Type B pancreatic cell (in vitro differentiated cells): ENCODE data around the gene SH3GLB2. TPM values are rescaled to one million over a fixed set of nuclear protein-coding genes. Genes with fewer than 3 reads are reported as not detected.

ENCODE experiments used
- DNase-seq: peaks from one replicate; pipeline ENCODE4 v3.0.0; 2021; ENCODE audit warnings: mixed read lengths; ENCODE audit not compliant: unreplicated experiment; ENCODE audit errors: extremely low spot score
- H3K27ac Mint-ChIP-seq: 2 replicates; pipeline ENCODE4 v1.8.0; 2021; ENCODE audit warnings: mild to moderate bottlenecking, mixed read lengths
- H3K27me3 Mint-ChIP-seq: 2 replicates; pipeline ENCODE4 v1.8.0; 2021; ENCODE audit warnings: mixed read lengths
- H3K36me3 Mint-ChIP-seq: 2 replicates; pipeline ENCODE4 v1.8.0; 2021; ENCODE audit warnings: mixed read lengths
- H3K4me1 Mint-ChIP-seq: one replicate; pipeline ENCODE4 v1.8.0; 2021; ENCODE audit warnings: mixed read lengths; ENCODE audit not compliant: unreplicated experiment
- H3K4me3 Mint-ChIP-seq: 2 replicates; pipeline ENCODE4 v1.8.0; 2021; ENCODE audit warnings: mild to moderate bottlenecking, mixed read lengths
- H3K9me3 Mint-ChIP-seq: 2 replicates; pipeline ENCODE4 v1.8.0; 2021; ENCODE audit warnings: mixed read lengths
- CTCF ChIP-seq: fragments of 200-600 bp; sonication (generic); conservative IDR thresholded peaks from 2 replicates; pipeline ENCODE4 v1.5.0; 2021; ENCODE audit warnings: antibody characterized with exemption, mild to moderate bottlenecking
- total RNA-seq: library from RNA; stranded (reverse); gene quantifications from 2 replicates; pipeline ENCODE4 v1.2.1, GENCODE V29; 2021; ENCODE audit warnings: low replicate concordance

SH3GLB2 gene
- total RNA-seq, 1 donor from 2014 or later, result 126 TPM

- Mint-ChIP-seq H3K27me3 (no peaks in the 10 kb centered on the region), H3K4me1 (no peaks in the 10 kb centered on the region), H3K9me3 (no peaks in the 10 kb centered on the region), H3K4me3 (no peak overlapping the region), H3K27ac (no peak overlapping the region), H3K36me3 (peaks cover 7% of the 10 kb centered on the region)
- no peak for TF ChIP-seq CTCF
- DNase-seq, result no peak
Measured at GRCh38 chr9:129014124-129014523, 14.0 kb downstream of the SH3GLB2 start.

- no peaks in the 10 kb centered on the region for H3K27me3 Mint-ChIP-seq
- H3K9me3 Mint-ChIP-seq, result no peaks in the 10 kb centered on the region
- DNase-seq, result peak; percentile 67
- no peak for TF ChIP-seq CTCF
- H3K36me3 Mint-ChIP-seq, result peaks cover 4% of the 10 kb centered on the region
- no peak overlapping the region for H3K27ac Mint-ChIP-seq
- H3K4me1 Mint-ChIP-seq, result no peaks in the 10 kb centered on the region
- no peak overlapping the region for H3K4me3 Mint-ChIP-seq
Measured at GRCh38 chr9:129013674-129014073, 14.5 kb downstream of the SH3GLB2 start.

- H3K4me3 Mint-ChIP-seq, result no peak overlapping the region
- no peaks in the 10 kb centered on the region for H3K4me1 Mint-ChIP-seq
- H3K27me3 Mint-ChIP-seq, result no peaks in the 10 kb centered on the region
- H3K27ac Mint-ChIP-seq, result no peak overlapping the region
- H3K9me3 Mint-ChIP-seq, result no peaks in the 10 kb centered on the region
- TF ChIP-seq CTCF, result no peak
- no peak for DNase-seq
- H3K36me3 Mint-ChIP-seq, result peaks cover 4% of the 10 kb centered on the region
Measured at GRCh38 chr9:129012893-129013448, 15.2 kb downstream of the SH3GLB2 start.

GRCh38 chr9:129012343-129012742 lies 15.8 kb downstream of the SH3GLB2 start:
- Mint-ChIP-seq H3K4me3 (no peak overlapping the region), H3K27ac (no peak overlapping the region), H3K36me3 (peaks cover 4% of the 10 kb centered on the region), H3K9me3 (no peaks in the 10 kb centered on the region), H3K4me1 (no peaks in the 10 kb centered on the region), H3K27me3 (no peaks in the 10 kb centered on the region)
- no peak for TF ChIP-seq CTCF
- DNase-seq, result no peak

- Mint-ChIP-seq H3K9me3 (no peaks in the 10 kb centered on the region), H3K27ac (no peak overlapping the region), H3K36me3 (peaks cover 4% of the 10 kb centered on the region), H3K4me3 (no peak overlapping the region), H3K4me1 (no peaks in the 10 kb centered on the region), H3K27me3 (no peaks in the 10 kb centered on the region)
- no peak for TF ChIP-seq CTCF
- no peak for DNase-seq
Measured at GRCh38 chr9:129011761-129012181, 16.4 kb downstream of the SH3GLB2 start.

- Mint-ChIP-seq H3K4me1 (no peaks in the 10 kb centered on the region), H3K27me3 (no peaks in the 10 kb centered on the region), H3K9me3 (no peaks in the 10 kb centered on the region), H3K27ac (no peak overlapping the region), H3K36me3 (peaks cover 4% of the 10 kb centered on the region), H3K4me3 (no peak overlapping the region)
- TF ChIP-seq CTCF, result no peak
- no peak for DNase-seq
Measured at GRCh38 chr9:129011170-129011569, 17.0 kb downstream of the SH3GLB2 start.
